ENCODE measurements around the gene PXMP2.

PXMP2 gene

GRCh38 chr12:132661972-132662371, 25.4 kb upstream of the PXMP2 start:
- no peak for DNase-seq (ENCODE audit: low spot score)
- TF ChIP-seq CTCF (IDR thresholded peaks at IDR 0.05), result no peak
- H3K4me3 ChIP-seq, result no peak overlapping the region
- H3K27ac ChIP-seq, result no peak overlapping the region

- no peak for TF ChIP-seq CTCF (IDR thresholded peaks at IDR 0.05)
- DNase-seq (ENCODE audit: low spot score), result no peak
- Histone ChIP-seq H3K4me3 (no peak overlapping the region), H3K27ac (no peak overlapping the region)
These were observed 24.3 kb upstream of the PXMP2 start for GRCh38 chr12:132662901-132663755.

- Histone ChIP-seq H3K4me3 (no peak overlapping the region), H3K27ac (no peak overlapping the region)
- DNase-seq (ENCODE audit: low spot score), result no peak
- TF ChIP-seq CTCF (IDR thresholded peaks at IDR 0.05), result no peak
These were observed 22.9 kb upstream of the PXMP2 start for GRCh38 chr12:132664206-132665148.

GRCh38 chr12:132665149-132665491, 22.3 kb upstream of the PXMP2 start:
- H3K4me3 ChIP-seq, result no peak overlapping the region
- no peak for TF ChIP-seq CTCF (IDR thresholded peaks at IDR 0.05)
- no peak overlapping the region for H3K27ac ChIP-seq
- DNase-seq (ENCODE audit: low spot score), result no peak

GRCh38 chr12:132665794-132666193, 21.6 kb upstream of the PXMP2 start:
- TF ChIP-seq CTCF (IDR thresholded peaks at IDR 0.05), result no peak
- DNase-seq (ENCODE audit: low spot score), result no peak
- Histone ChIP-seq H3K4me3 (no peak overlapping the region), H3K27ac (no peak overlapping the region)

- TF ChIP-seq CTCF (IDR thresholded peaks at IDR 0.05), result no peak
- no peak for DNase-seq (ENCODE audit: low spot score)
These were observed 18.9 kb upstream of the PXMP2 start for GRCh38 chr12:132668191-132669088.

More at GRCh38 chr12:132668191-132669088, 18.9 kb upstream of the PXMP2 start:
- Histone ChIP-seq H3K4me3 (no peak overlapping the region), H3K27ac (no peak overlapping the region)

Measured in coronary artery (tissue), 2 donors.